ENCODE results near the gene ALG12. TPM values are rescaled to one million over a fixed set of nuclear protein-coding genes. Genes with fewer than 3 reads are reported as not detected.
A peak's percentile ranks its signal among the peaks of the same experiment; 100 is the strongest.

ALG12 gene
- total and polyA plus RNA-seq, 2 of the 13 experiments (the other 11 are each of a cell fraction or from before 2014, with no cell fraction given): 7.8 to 15.8 TPM

DNA sequence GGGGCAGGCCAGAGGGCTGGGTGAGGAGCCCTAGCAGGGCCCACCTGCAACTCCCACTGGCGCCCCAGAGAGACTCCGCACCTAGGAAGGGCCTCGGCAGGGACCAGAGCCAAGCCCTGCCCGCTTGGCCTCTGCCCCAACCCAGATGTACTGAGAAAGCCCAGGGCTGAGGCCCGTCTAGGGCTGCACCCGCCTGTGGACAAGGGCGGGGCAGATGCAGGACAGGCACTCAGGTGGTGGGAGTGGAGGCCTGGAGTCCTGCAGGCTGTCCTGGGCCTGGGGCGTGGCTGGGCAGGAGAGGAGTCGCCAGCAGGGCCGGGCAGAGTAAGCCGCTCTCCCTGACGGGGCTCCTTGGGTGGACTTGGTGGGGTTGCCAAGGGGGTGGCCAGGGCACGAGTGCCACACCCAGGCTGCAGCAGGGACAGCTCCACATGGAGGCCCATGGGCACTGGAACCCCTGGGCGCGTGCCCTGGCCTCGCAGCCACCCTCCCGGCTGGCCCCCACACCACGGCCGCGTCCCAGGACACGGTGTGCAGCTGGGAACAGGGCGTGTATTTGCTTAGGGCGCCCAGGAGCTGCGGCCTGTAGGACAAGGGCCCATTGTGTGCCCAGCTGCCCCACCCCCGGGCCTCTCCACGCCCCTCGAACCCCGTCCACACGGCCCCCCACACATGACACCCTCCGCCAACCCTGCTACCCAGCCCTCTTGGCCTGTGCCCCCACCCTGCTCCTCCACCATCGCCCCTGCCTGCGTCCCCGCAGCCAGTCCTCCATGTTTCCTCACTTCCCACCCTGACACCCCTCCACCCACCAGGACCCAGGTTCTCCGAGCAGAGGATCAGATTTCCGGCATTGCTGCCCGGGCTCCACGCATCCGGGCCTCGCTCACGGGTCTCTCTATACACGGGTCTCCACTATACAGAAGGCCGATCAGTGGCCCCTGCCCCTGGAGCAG, 31.0 kb upstream of the ALG12 start (continued):
- TF ChIP-seq, protein P1, sequence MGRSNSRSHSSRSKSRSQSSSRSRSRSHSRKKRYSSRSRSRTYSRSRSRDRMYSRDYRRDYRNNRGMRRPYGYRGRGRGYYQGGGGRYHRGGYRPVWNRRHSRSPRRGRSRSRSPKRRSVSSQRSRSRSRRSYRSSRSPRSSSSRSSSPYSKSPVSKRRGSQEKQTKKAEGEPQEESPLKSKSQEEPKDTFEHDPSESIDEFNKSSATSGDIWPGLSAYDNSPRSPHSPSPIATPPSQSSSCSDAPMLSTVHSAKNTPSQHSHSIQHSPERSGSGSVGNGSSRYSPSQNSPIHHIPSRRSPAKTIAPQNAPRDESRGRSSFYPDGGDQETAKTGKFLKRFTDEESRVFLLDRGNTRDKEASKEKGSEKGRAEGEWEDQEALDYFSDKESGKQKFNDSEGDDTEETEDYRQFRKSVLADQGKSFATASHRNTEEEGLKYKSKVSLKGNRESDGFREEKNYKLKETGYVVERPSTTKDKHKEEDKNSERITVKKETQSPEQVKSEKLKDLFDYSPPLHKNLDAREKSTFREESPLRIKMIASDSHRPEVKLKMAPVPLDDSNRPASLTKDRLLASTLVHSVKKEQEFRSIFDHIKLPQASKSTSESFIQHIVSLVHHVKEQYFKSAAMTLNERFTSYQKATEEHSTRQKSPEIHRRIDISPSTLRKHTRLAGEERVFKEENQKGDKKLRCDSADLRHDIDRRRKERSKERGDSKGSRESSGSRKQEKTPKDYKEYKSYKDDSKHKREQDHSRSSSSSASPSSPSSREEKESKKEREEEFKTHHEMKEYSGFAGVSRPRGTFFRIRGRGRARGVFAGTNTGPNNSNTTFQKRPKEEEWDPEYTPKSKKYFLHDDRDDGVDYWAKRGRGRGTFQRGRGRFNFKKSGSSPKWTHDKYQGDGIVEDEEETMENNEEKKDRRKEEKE (IDR thresholded peaks at IDR 0.05): no peak
- no peak for TF ChIP-seq LCORL (IDR thresholded peaks at IDR 0.05)
- peak; percentile 93 for TF ChIP-seq LCORL (CRISPR knock-in tag; IDR thresholded peaks at IDR 0.05)
- no peak for TF ChIP-seq ZMYM2 (CRISPR knock-in tag; IDR thresholded peaks at IDR 0.05)
- TF ChIP-seq ZNF552 (CRISPR knock-in tag; IDR thresholded peaks at IDR 0.05; ENCODE audit: borderline replicate concordance): no peak; the same call in 1 of the 2 replicates
- TF ChIP-seq ZBTB3 (CRISPR knock-in tag; IDR thresholded peaks at IDR 0.05; ENCODE audit: borderline replicate concordance, low read depth): peak; percentile 91
- no peak for TF ChIP-seq ZNF878 (CRISPR knock-in tag; IDR thresholded peaks at IDR 0.05)
- TF ChIP-seq ZNF629 (CRISPR knock-in tag; conservative IDR thresholded peaks at IDR 0.05): no peak
- TF ChIP-seq HOXA9 (CRISPR knock-in tag; IDR thresholded peaks at IDR 0.05; ENCODE audit: borderline replicate concordance): no peak; the same call in 1 of the 2 replicates
- TF ChIP-seq, protein P2, sequence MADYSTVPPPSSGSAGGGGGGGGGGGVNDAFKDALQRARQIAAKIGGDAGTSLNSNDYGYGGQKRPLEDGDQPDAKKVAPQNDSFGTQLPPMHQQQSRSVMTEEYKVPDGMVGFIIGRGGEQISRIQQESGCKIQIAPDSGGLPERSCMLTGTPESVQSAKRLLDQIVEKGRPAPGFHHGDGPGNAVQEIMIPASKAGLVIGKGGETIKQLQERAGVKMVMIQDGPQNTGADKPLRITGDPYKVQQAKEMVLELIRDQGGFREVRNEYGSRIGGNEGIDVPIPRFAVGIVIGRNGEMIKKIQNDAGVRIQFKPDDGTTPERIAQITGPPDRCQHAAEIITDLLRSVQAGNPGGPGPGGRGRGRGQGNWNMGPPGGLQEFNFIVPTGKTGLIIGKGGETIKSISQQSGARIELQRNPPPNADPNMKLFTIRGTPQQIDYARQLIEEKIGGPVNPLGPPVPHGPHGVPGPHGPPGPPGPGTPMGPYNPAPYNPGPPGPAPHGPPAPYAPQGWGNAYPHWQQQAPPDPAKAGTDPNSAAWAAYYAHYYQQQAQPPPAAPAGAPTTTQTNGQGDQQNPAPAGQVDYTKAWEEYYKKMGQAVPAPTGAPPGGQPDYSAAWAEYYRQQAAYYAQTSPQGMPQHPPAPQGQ (CRISPR knock-in tag; IDR thresholded peaks at IDR 0.05; ENCODE audit: borderline replicate concordance): no peak
- TF ChIP-seq, protein P3, sequence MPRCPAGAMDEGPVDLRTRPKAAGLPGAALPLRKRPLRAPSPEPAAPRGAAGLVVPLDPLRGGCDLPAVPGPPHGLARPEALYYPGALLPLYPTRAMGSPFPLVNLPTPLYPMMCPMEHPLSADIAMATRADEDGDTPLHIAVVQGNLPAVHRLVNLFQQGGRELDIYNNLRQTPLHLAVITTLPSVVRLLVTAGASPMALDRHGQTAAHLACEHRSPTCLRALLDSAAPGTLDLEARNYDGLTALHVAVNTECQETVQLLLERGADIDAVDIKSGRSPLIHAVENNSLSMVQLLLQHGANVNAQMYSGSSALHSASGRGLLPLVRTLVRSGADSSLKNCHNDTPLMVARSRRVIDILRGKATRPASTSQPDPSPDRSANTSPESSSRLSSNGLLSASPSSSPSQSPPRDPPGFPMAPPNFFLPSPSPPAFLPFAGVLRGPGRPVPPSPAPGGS (CRISPR knock-in tag; IDR thresholded peaks at IDR 0.05): peak; percentile 59; the same call in 1 of the 2 replicates
- TF ChIP-seq, protein P4, sequence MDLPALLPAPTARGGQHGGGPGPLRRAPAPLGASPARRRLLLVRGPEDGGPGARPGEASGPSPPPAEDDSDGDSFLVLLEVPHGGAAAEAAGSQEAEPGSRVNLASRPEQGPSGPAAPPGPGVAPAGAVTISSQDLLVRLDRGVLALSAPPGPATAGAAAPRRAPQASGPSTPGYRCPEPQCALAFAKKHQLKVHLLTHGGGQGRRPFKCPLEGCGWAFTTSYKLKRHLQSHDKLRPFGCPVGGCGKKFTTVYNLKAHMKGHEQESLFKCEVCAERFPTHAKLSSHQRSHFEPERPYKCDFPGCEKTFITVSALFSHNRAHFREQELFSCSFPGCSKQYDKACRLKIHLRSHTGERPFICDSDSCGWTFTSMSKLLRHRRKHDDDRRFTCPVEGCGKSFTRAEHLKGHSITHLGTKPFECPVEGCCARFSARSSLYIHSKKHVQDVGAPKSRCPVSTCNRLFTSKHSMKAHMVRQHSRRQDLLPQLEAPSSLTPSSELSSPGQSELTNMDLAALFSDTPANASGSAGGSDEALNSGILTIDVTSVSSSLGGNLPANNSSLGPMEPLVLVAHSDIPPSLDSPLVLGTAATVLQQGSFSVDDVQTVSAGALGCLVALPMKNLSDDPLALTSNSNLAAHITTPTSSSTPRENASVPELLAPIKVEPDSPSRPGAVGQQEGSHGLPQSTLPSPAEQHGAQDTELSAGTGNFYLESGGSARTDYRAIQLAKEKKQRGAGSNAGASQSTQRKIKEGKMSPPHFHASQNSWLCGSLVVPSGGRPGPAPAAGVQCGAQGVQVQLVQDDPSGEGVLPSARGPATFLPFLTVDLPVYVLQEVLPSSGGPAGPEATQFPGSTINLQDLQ (CRISPR knock-in tag; IDR thresholded peaks at IDR 0.05): peak; percentile 94
- peak; percentile 58; the same call in 1 of the 2 replicates for TF ChIP-seq ZNF768 (CRISPR knock-in tag; IDR thresholded peaks at IDR 0.05)
- no peak; the same call in 1 of the 2 replicates for TF ChIP-seq ZNF263 (CRISPR knock-in tag; IDR thresholded peaks at IDR 0.05)
- TF ChIP-seq ZNF547 (CRISPR knock-in tag; IDR thresholded peaks at IDR 0.05): peak; percentile 35
- TF ChIP-seq, protein P5, sequence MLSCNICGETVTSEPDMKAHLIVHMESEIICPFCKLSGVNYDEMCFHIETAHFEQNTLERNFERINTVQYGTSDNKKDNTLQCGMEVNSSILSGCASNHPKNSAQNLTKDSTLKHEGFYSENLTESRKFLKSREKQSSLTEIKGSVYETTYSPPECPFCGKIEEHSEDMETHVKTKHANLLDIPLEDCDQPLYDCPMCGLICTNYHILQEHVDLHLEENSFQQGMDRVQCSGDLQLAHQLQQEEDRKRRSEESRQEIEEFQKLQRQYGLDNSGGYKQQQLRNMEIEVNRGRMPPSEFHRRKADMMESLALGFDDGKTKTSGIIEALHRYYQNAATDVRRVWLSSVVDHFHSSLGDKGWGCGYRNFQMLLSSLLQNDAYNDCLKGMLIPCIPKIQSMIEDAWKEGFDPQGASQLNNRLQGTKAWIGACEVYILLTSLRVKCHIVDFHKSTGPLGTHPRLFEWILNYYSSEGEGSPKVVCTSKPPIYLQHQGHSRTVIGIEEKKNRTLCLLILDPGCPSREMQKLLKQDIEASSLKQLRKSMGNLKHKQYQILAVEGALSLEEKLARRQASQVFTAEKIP (CRISPR knock-in tag; IDR thresholded peaks at IDR 0.05; ENCODE audit: borderline replicate concordance): no peak
